HUES64 (cell line): ENCODE results near the gene SLC7A11.
A peak's percentile ranks its signal among the peaks of the same experiment; 100 is the strongest.

Experiments used
- H3K27ac ChIP-seq: 2 replicates; pipeline ENCODE4 v1.7.0; 2013; ENCODE audit warnings: low read depth, low read length, inconsistent platforms
- H3K27me3 ChIP-seq: 2 replicates; pipeline ENCODE4 v1.6.1; 2013; ENCODE audit warnings: mild to moderate bottlenecking, low read length; ENCODE audit not compliant: insufficient read depth
- H3K36me3 ChIP-seq: 2 replicates; pipeline ENCODE4 v1.6.1; 2013; ENCODE audit warnings: mild to moderate bottlenecking, low read length; ENCODE audit not compliant: insufficient read depth
- H3K4me1 ChIP-seq: 2 replicates; pipeline ENCODE4 v1.6.1; 2013; ENCODE audit warnings: mild to moderate bottlenecking, low read length, moderate library complexity; ENCODE audit not compliant: insufficient read depth
- H3K4me3 ChIP-seq: 2 replicates; pipeline ENCODE4 v1.5.1; 2013; ENCODE audit warnings: mild to moderate bottlenecking, low read length, moderate library complexity
- H3K9ac ChIP-seq: 2 replicates; pipeline ENCODE4 v1.6.1; 2013; ENCODE audit warnings: mild to moderate bottlenecking, low read depth, low read length
- H3K9me3 ChIP-seq: 2 replicates; pipeline ENCODE4 v1.6.1; 2013; ENCODE audit warnings: low read depth, low read length; ENCODE audit not compliant: insufficient read depth
- WGBS: fragments of 150-250, 120-280 bp; methylation state at CpG from one replicate; pipeline ENCODE4 v1.1.7; 2013; ENCODE audit warnings: missing lambda C conversion rate; 5-methylcytosine and 5-hydroxymethylcytosine counted together

Gene SLC7A11

DNA sequence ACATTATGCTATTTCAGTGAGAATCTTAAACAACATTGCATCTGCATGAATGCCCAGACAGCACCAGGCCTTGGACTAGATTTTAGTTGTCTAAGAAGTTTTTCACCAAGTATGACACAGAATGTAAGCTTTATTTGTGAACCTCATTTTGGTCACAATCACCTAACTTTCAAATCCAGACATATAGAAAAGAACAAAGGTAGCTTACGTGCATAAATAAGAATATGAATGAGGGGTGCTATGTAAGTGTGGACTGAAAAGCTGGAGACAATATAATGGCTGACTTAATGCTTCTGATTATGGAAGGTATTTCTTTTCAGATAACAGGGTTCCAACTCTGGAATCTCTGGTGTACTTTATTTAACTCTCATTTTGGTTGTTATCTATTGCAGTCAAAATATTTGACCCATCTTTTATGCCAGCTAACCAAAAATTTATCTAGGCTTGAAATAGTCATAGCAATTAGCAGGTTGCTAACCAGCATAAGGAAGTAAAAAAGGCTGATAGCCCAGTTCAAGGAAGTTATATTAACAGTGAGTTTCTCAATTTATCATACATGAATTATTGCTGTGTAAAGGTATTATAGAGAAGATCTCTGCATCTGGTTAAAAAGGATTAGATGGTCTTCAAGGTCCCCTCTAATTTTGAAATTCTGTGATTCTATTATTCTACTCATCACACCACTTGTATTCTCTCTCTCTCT lies 36.5 kb downstream of the SLC7A11 start:
- H3K27ac ChIP-seq = no peak overlapping the region
- no peak overlapping the region for H3K4me3 ChIP-seq
- H3K9me3 ChIP-seq = no peaks in the 10 kb centered on the region
- no peaks in the 10 kb centered on the region for H3K27me3 ChIP-seq
- peaks cover 16% of the 10 kb centered on the region for H3K4me1 ChIP-seq
- WGBS = 88% methylated on average over 1 of the region's 1 CpG
- H3K36me3 ChIP-seq = no peaks in the 10 kb centered on the region
- H3K9ac ChIP-seq = no peak overlapping the region

DNA sequence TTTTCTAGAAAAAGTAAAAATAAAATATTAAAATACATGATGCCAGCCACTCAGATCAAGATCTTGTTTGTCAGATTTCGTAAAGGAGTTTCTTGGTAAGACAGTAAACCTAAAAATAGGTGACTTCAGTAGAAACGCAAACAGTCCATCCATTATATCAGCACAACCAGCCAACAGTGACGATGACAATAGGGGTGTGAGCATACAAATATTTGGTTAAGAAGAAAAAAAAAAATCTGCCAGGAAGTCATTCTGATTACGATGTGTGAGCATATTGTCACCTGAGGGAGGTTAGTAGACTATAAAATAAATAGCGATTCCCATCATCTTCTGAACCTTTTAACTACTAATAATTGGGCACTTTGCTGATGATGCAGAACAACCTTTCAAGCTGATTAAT lies 37.6 kb downstream of the SLC7A11 start:
- H3K4me1 ChIP-seq = peaks cover 28% of the 10 kb centered on the region
- H3K9me3 ChIP-seq = no peaks in the 10 kb centered on the region
- H3K36me3 ChIP-seq = no peaks in the 10 kb centered on the region
- no peak overlapping the region for H3K9ac ChIP-seq
- no peak overlapping the region for H3K27ac ChIP-seq
- 88% methylated on average over 4 of the region's 5 CpGs for WGBS
- no peak overlapping the region for H3K4me3 ChIP-seq
- H3K27me3 ChIP-seq = no peaks in the 10 kb centered on the region

- Histone ChIP-seq H3K9me3 (no peaks in the 10 kb centered on the region), H3K27ac (no peak overlapping the region), H3K9ac (no peak overlapping the region), H3K4me3 (no peak overlapping the region), H3K27me3 (no peaks in the 10 kb centered on the region), H3K4me1 (peaks cover 34% of the 10 kb centered on the region), H3K36me3 (no peaks in the 10 kb centered on the region)
- WGBS = 96% methylated on average over 2 of the region's 2 CpGs
These were observed 39.5 kb downstream of the SLC7A11 start for GRCh38 chr4:138202686-138203085.

DNA sequence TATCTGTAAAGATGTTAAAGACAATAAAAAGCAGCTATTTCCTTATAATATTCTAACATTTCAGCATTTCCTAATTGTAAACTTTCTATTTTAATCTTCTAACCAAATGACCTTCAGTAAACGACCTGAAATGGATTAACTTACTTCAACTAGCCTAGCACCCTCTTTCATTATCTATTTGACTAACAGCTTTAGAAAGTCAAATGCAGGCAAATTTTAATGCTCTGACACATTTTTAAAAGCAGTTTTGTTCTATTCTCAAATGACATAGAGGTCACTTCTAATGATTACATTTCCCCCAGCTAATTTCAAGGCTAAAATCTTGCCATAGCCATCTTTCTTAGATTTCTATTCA lies 41.9 kb downstream of the SLC7A11 start:
- H3K27ac ChIP-seq = peak overlapping the region; percentile 42
- no peak overlapping the region for H3K4me3 ChIP-seq
- H3K4me1 ChIP-seq = peaks cover 25% of the 10 kb centered on the region
- no peaks in the 10 kb centered on the region; the same call in 1 of the 2 replicates for H3K36me3 ChIP-seq
- no peaks in the 10 kb centered on the region for H3K9me3 ChIP-seq
- WGBS = 60% methylated on average over 1 of the region's 1 CpG
- no peak overlapping the region; the same call in 1 of the 2 replicates for H3K9ac ChIP-seq
- no peaks in the 10 kb centered on the region for H3K27me3 ChIP-seq

- Histone ChIP-seq H3K4me3 (no peak overlapping the region), H3K4me1 (peaks cover 22% of the 10 kb centered on the region; the same call in 1 of the 2 replicates), H3K9me3 (no peaks in the 10 kb centered on the region), H3K9ac (peak overlapping the region; percentile 13; the same call in 1 of the 2 replicates), H3K27me3 (no peaks in the 10 kb centered on the region), H3K36me3 (no peaks in the 10 kb centered on the region; the same call in 1 of the 2 replicates), H3K27ac (peak overlapping the region; percentile 42)
- 73% methylated on average over 5 of the region's 5 CpGs for WGBS
These were observed 42.4 kb downstream of the SLC7A11 start for GRCh38 chr4:138199568-138200235.

DNA sequence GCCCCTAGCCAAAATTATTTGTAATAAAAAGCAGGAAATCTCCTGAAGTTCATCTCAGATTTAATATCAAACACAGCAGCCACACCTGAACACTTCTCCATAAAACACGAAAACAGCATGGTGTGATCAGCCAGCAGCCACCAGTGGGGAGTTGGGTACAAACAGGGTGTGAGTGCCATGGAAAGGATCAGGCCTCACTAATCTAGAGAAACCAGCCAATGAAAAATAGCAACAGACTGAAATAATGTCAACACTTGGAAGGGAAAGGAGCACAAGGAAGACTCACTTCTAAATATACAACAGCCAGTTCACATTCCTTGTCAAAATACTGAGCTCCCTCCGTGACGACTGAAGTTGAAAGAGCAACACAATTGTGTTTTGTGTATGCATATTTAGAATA lies 46.0 kb downstream of the SLC7A11 start:
- H3K4me3 ChIP-seq = no peak overlapping the region
- WGBS = 95% methylated on average over 3 of the region's 3 CpGs
- H3K27ac ChIP-seq = no peak overlapping the region
- no peak overlapping the region for H3K9ac ChIP-seq
- peaks cover 28% of the 10 kb centered on the region; the same call in 1 of the 2 replicates for H3K4me1 ChIP-seq
- no peaks in the 10 kb centered on the region for H3K9me3 ChIP-seq
- H3K27me3 ChIP-seq = no peaks in the 10 kb centered on the region
- no peaks in the 10 kb centered on the region; the same call in 1 of the 2 replicates for H3K36me3 ChIP-seq

DNA sequence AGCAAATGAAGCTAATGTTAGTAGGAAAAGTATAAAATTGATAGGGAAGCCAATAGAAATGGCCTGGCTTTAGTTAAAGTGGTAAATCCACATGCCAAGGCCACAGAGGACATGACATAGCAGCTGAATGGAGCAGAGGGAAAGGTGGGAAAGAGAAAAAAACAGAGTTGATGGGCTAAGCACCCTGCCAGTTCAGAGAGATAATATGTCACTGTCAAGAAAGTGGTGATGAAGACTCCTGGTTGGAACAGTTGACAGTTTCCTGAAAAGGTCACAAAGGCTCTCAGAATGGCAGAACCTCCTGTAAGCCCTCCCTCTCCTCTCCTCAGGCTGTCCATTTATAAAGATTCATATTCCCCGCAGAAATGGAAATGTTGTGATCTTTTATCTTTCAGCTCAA lies 48.2 kb downstream of the SLC7A11 start:
- H3K9me3 ChIP-seq = no peaks in the 10 kb centered on the region
- no peak overlapping the region for H3K27ac ChIP-seq
- H3K36me3 ChIP-seq = no peaks in the 10 kb centered on the region; the same call in 1 of the 2 replicates
- H3K4me3 ChIP-seq = no peak overlapping the region
- H3K9ac ChIP-seq = no peak overlapping the region
- no peaks in the 10 kb centered on the region for H3K27me3 ChIP-seq
- WGBS = no CpG with 5 or more reads among the region's 1 CpG
- H3K4me1 ChIP-seq = peaks cover 7% of the 10 kb centered on the region; the same call in 1 of the 2 replicates

- Histone ChIP-seq H3K4me1 (peaks cover 6% of the 10 kb centered on the region), H3K4me3 (no peak overlapping the region), H3K9me3 (no peaks in the 10 kb centered on the region), H3K27me3 (no peaks in the 10 kb centered on the region), H3K9ac (no peak overlapping the region), H3K36me3 (no peaks in the 10 kb centered on the region; the same call in 1 of the 2 replicates), H3K27ac (no peak overlapping the region)
- 66% methylated on average over 2 of the region's 2 CpGs for WGBS
These were observed 50.0 kb downstream of the SLC7A11 start for GRCh38 chr4:138192113-138192512.

- Histone ChIP-seq H3K9me3 (no peaks in the 10 kb centered on the region), H3K9ac (no peak overlapping the region), H3K4me3 (no peak overlapping the region), H3K4me1 (peaks cover 16% of the 10 kb centered on the region), H3K27me3 (no peaks in the 10 kb centered on the region), H3K27ac (no peak overlapping the region), H3K36me3 (no peaks in the 10 kb centered on the region)
- 97% methylated on average over 3 of the region's 3 CpGs for WGBS
These were observed 51.7 kb downstream of the SLC7A11 start for GRCh38 chr4:138190452-138190858.

GRCh38 chr4:138189206-138189605 lies 52.9 kb downstream of the SLC7A11 start:
- Histone ChIP-seq H3K4me3 (no peak overlapping the region), H3K4me1 (peaks cover 16% of the 10 kb centered on the region), H3K36me3 (no peaks in the 10 kb centered on the region), H3K9ac (no peak overlapping the region), H3K27ac (no peak overlapping the region), H3K27me3 (no peaks in the 10 kb centered on the region), H3K9me3 (no peaks in the 10 kb centered on the region)
- WGBS = 97% methylated on average over 4 of the region's 4 CpGs

- Histone ChIP-seq H3K27ac (no peak overlapping the region), H3K36me3 (no peaks in the 10 kb centered on the region), H3K4me3 (no peak overlapping the region), H3K9me3 (no peaks in the 10 kb centered on the region), H3K4me1 (peaks cover 16% of the 10 kb centered on the region), H3K9ac (no peak overlapping the region), H3K27me3 (no peaks in the 10 kb centered on the region)
- WGBS = 92% methylated on average over 4 of the region's 5 CpGs
These were observed 53.6 kb downstream of the SLC7A11 start for GRCh38 chr4:138188406-138189084.
